Fibroblast of villous mesenchyme (primary cell): ENCODE results near the gene FNDC11. TPM values are rescaled to one million over a fixed set of nuclear protein-coding genes. Genes with fewer than 3 reads are reported as not detected.

Source experiments
- DNase-seq: peaks from one replicate; pipeline ENCODE4 v3.0.0-alpha.2; 2010; ENCODE audit warnings: low read depth
- H3K4me3 ChIP-seq: 2 replicates; pipeline ENCODE4 v1.5.1; 2011; ENCODE audit warnings: low read depth, mild to moderate bottlenecking, low read length
- total RNA-seq: library from RNA; depleted of rRNA; stranded (reverse); fragments of >200 nt; gene quantifications from 2 replicates; pipeline ENCODE4 v1.2.3, GENCODE V29; 2012
- TF ChIP-seq, protein P1 (sequence below): IDR thresholded peaks from 2 replicates; pipeline ENCODE4 v1.5.1; 2012; ENCODE audit warnings: low read depth, mild to moderate bottlenecking, low read length; ENCODE audit not compliant: insufficient read depth

The FNDC11 gene
- total RNA-seq, 1 donor: 0.86 TPM

GRCh38 chr20:63540417-63541186 is 13.4 kb upstream of the FNDC11 start:
- no peak overlapping the region for H3K4me3 ChIP-seq
- TF ChIP-seq, protein P1, sequence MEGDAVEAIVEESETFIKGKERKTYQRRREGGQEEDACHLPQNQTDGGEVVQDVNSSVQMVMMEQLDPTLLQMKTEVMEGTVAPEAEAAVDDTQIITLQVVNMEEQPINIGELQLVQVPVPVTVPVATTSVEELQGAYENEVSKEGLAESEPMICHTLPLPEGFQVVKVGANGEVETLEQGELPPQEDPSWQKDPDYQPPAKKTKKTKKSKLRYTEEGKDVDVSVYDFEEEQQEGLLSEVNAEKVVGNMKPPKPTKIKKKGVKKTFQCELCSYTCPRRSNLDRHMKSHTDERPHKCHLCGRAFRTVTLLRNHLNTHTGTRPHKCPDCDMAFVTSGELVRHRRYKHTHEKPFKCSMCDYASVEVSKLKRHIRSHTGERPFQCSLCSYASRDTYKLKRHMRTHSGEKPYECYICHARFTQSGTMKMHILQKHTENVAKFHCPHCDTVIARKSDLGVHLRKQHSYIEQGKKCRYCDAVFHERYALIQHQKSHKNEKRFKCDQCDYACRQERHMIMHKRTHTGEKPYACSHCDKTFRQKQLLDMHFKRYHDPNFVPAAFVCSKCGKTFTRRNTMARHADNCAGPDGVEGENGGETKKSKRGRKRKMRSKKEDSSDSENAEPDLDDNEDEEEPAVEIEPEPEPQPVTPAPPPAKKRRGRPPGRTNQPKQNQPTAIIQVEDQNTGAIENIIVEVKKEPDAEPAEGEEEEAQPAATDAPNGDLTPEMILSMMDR: no peak
- no peak for DNase-seq

- no peak overlapping the region for H3K4me3 ChIP-seq
- TF ChIP-seq, protein P1: no peak
- DNase-seq: no peak
Measured at GRCh38 chr20:63541371-63541770, 12.6 kb upstream of the FNDC11 start.

- TF ChIP-seq, protein P1: no peak
- DNase-seq: no peak
- H3K4me3 ChIP-seq: no peak overlapping the region
Measured at GRCh38 chr20:63542031-63542559, 11.9 kb upstream of the FNDC11 start.

DNA sequence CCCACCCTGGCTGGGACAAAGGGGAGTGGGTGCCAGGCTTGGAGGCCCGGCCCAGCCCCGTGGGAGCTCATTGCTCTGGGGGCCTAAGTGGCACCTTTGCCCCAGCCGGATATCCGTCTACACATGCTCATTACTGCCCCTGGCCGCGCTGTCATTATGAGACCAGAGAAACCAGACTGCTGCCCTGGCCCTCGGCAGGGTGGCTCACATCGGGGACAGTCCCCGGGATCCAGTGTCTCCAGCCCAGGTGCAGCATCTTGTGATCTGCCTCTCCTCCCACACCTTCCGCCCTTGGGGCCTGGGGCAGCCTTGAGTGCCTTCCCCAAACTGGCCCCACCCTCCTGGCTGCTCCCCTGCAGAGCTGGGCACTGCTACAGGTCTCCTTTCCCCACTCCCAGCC is 11.3 kb upstream of the FNDC11 start:
- H3K4me3 ChIP-seq: no peak overlapping the region
- DNase-seq: no peak

GRCh38 chr20:63543131-63543530 is 10.8 kb upstream of the FNDC11 start:
- no peak overlapping the region for H3K4me3 ChIP-seq
- DNase-seq: no peak
- TF ChIP-seq, protein P1: no peak

More for the DNA sequence above, 11.3 kb upstream of the FNDC11 start:
- TF ChIP-seq, protein P1: no peak

DNA sequence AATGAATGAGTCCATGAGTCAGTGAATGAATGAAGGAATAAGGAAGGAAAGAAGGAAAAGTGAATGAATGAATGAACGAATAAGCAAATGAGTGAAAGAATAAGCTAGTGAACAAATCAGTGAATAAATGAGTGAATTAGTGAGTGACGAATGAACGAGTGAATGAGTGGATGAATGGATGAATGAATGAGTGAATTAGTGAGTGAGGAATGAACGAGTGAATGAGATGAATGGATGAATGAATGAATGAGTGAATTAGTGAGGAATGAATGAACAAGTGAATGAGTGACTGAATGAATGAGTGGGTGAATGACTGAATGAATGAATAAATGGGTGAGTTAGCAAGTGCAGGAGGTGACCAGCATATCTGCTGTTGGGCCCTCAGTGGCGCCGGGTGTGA is 10.2 kb upstream of the FNDC11 start:
- no peak overlapping the region for H3K4me3 ChIP-seq
- no peak for DNase-seq
- TF ChIP-seq, protein P1: no peak
